DMS114 treated with DMSO at 0.1 percent for 48 hours (cell line): ENCODE data around the gene HECTD3.
A peak's percentile ranks its signal among the peaks of the same experiment; 100 is the strongest.
"Not testable (repeated sequence)": the region's sequence is repeated elsewhere in the genome, so short reads cannot be mapped to it uniquely, and the experiment has no call there.

Source experiments
- DNase-seq: peaks from one replicate; lab custom pipeline; 2025; ENCODE audit not compliant: unreplicated experiment; lab: John Stamatoyannopoulos, UW

HECTD3 gene

DNA sequence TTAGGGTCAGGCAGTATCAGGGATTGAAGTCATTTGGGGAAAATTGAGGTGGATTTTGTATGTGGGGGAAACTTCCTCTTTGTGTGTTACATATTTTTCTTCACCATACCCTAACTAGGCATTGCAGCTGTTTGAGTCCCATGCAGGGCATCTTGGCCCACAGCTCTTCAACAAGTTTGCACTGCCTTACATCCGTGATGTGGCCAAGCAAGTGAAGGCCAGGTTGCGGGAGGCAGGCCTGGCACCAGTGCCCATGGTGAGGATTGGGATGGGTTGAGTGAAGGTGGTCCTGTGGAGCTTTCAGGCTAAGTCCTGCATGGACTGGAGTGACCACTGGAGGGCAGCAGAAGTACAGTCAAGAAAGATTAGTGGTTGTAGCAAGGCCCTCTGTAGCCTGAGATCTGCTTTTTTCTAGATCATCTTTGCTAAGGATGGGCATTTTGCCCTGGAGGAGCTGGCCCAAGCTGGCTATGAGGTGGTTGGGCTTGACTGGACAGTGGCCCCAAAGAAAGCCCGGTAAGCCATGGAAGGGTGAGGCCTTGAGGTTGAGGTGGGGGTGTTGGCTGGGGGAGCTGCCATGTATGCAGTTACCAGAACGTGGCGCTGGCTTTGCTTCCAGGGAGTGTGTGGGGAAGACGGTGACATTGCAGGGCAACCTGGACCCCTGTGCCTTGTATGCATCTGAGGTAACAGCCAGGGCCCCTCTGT is 3.4 kb upstream of the HECTD3 start:
- DNase-seq, result peak; percentile 77

GRCh38 chr1:45013551-45014209 is 2.6 kb upstream of the HECTD3 start:
- DNase-seq, result no peak

GRCh38 chr1:45012639-45013278 is 1.6 kb upstream of the HECTD3 start:
- DNase-seq, result no peak

- peak; percentile 97 for DNase-seq
These were observed 914 bp upstream of the HECTD3 start, which contains the start of gene UROD for GRCh38 chr1:45011837-45012638. TSS of gene UROD (plus strand) at chr1:45012254. CDS start at chr1:45012266, 12 bp downstream.

GRCh38 chr1:45009956-45010854 is 919 bp downstream of the HECTD3 start:
- no peak for DNase-seq

- no peak for DNase-seq
These were observed 1.7 kb downstream of the HECTD3 start for GRCh38 chr1:45009296-45009865.

- no peak for DNase-seq
These were observed 2.6 kb downstream of the HECTD3 start for GRCh38 chr1:45008516-45008915.

DNA sequence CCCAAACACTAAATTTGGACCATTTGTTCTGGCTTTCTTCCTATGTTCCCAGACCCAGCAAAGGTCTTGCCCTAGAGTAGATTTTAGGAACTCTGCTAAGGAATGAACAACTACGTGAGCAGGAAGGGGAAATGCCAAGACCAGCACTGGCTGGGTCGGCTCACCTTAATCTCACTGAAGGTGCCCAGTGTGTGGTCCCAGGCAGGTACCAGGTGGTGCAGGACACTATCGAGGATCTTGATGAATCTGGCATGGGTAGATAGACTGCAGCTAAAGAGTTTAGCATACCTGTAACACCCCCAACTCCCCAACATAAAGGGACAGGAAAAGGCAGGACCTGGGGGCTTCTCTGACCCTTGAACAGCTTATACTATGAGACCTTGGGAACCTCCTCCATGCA is 3.0 kb downstream of the HECTD3 start:
- no peak for DNase-seq

GRCh38 chr1:45007311-45007710 is 3.8 kb downstream of the HECTD3 start:
- no peak for DNase-seq

GRCh38 chr1:45005761-45006160 is 5.4 kb downstream of the HECTD3 start:
- no peak for DNase-seq

- no peak for DNase-seq
These were observed 6.7 kb downstream of the HECTD3 start for GRCh38 chr1:45004281-45004920.

- DNase-seq, result no peak
These were observed 7.4 kb downstream of the HECTD3 start for GRCh38 chr1:45003741-45004140.

- DNase-seq, result no peak
These were observed 8.2 kb downstream of the HECTD3 start for GRCh38 chr1:45002650-45003645.

- DNase-seq, result not testable (repeated sequence)
These were observed 9.5 kb downstream of the HECTD3 start for GRCh38 chr1:45001576-45001975.

GRCh38 chr1:45001011-45001481 is 10.1 kb downstream of the HECTD3 start:
- DNase-seq, result no peak

GRCh38 chr1:44999232-44999631 is 11.9 kb downstream of the HECTD3 start:
- DNase-seq, result no peak

- DNase-seq, result no peak
These were observed 15.5 kb downstream of the HECTD3 start for GRCh38 chr1:44995467-44996238.
